Calu3 (cell line): ENCODE results near the gene LRRC59. TPM values are rescaled to one million over a fixed set of nuclear protein-coding genes. Genes with fewer than 3 reads are reported as not detected.

Experiments
- BruUV-seq: library from RNA; stranded (reverse); fragments of 400-500 nt; replicated peaks from 2 replicates; lab custom pipeline; 2021; lab: Mats Ljungman, UMichigan
- CTCF ChIA-PET: fragments of 300-600 bp; sonication (Branson Sonifier 250); formaldehyde crosslinking; loops from one replicate; lab custom pipeline; 2022; ENCODE audit warnings: antibody characterized with exemption; lab: Charles Lee
- DNase-seq: peaks from one replicate; pipeline ENCODE4 v3.0.0; 2022
- H3K27ac Mint-ChIP-seq: one replicate; pipeline ENCODE4 v1.8.0; 2022; ENCODE audit warnings: mixed read lengths; ENCODE audit not compliant: unreplicated experiment
- H3K27me3 Mint-ChIP-seq: one replicate; pipeline ENCODE4 v1.8.0; 2022; ENCODE audit warnings: mixed read lengths; ENCODE audit not compliant: unreplicated experiment
- H3K36me3 Mint-ChIP-seq: one replicate; pipeline ENCODE4 v1.8.0; 2022; ENCODE audit warnings: mild to moderate bottlenecking, moderate library complexity, mixed read lengths; ENCODE audit not compliant: insufficient read depth, unreplicated experiment
- H3K4me1 Mint-ChIP-seq: one replicate; pipeline ENCODE4 v1.8.0; 2022; ENCODE audit warnings: mild to moderate bottlenecking, low read depth, mixed read lengths; ENCODE audit not compliant: unreplicated experiment
- H3K4me3 Mint-ChIP-seq: one replicate; pipeline ENCODE4 v1.8.0; 2022; ENCODE audit warnings: mild to moderate bottlenecking, low read depth, moderate library complexity, mixed read lengths; ENCODE audit not compliant: unreplicated experiment
- H3K9me3 Mint-ChIP-seq: one replicate; pipeline ENCODE4 v1.8.0; 2022; ENCODE audit warnings: low read depth, mixed read lengths; ENCODE audit not compliant: unreplicated experiment
- intact Hi-C: fragments of 100-400 bp; cut with micrococcal nuclease; formaldehyde crosslinking; loops from one replicate; pipeline ENCODE4 v1.10.0; 2022; ENCODE audit not compliant: unreplicated experiment
- total RNA-seq: library from RNA; stranded (reverse); gene quantifications from 2 replicates; pipeline ENCODE4 v1.2.3, GENCODE V29; 2022
- TF ChIP-seq, protein P1 (sequence below): fragments of 200-600 bp; IDR thresholded peaks from one replicate; pipeline ENCODE4 v1.8.0; 2022; ENCODE audit warnings: antibody characterized with exemption; ENCODE audit not compliant: unreplicated experiment

LRRC59 gene
- total RNA-seq, 1 experiment from 2014 or later, result 212 TPM

DNA sequence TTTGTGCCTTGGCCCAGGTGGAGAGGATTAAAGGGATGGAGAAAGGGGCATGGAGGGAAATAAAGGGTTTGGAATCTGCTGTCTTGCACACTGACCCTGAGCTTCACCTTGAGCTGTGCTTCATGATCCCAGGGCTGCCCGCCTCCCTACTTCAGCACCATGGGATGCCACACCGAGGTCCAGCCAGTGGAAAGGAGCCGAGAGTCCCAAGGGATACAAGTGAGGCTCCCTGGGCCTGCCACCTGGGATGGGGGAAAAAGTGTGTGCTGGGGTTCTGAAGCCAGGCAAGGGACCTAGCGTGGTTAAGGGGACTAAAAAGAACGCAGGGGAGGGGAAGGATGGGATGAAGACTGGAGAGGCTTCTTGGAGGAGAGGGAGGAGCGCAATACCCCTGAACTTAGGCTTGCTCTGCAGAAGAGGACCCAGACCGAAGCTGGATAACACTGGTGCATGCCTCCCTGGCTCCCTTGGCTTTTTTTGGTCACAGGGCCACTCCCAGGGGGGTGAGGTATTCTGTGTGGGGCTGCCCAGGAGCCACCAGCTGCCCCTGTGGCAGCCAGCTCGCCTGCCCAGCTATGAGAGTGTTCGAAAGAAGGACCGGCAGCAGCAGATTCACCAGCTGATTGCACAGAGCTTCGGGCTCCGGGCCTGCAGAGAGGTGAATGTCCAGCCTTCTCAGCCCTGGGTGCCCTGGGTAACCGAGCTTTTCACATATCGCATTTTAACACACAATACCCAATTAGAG lies 31.5 kb downstream of the LRRC59 start:
- intact Hi-C loops, result no loop called here
- TF ChIP-seq, protein P1, sequence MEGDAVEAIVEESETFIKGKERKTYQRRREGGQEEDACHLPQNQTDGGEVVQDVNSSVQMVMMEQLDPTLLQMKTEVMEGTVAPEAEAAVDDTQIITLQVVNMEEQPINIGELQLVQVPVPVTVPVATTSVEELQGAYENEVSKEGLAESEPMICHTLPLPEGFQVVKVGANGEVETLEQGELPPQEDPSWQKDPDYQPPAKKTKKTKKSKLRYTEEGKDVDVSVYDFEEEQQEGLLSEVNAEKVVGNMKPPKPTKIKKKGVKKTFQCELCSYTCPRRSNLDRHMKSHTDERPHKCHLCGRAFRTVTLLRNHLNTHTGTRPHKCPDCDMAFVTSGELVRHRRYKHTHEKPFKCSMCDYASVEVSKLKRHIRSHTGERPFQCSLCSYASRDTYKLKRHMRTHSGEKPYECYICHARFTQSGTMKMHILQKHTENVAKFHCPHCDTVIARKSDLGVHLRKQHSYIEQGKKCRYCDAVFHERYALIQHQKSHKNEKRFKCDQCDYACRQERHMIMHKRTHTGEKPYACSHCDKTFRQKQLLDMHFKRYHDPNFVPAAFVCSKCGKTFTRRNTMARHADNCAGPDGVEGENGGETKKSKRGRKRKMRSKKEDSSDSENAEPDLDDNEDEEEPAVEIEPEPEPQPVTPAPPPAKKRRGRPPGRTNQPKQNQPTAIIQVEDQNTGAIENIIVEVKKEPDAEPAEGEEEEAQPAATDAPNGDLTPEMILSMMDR, result no peak
- no TSS peak for BruUV-seq
- Mint-ChIP-seq H3K27ac (no peak overlapping the region), H3K36me3 (peaks cover 32% of the 10 kb centered on the region), H3K9me3 (no peaks in the 10 kb centered on the region), H3K27me3 (no peaks in the 10 kb centered on the region), H3K4me1 (no peaks in the 10 kb centered on the region), H3K4me3 (no peak overlapping the region)
- CTCF ChIA-PET, result interaction anchor here (0.8 to 5.9 kb wide), 2 partner anchors 9 to 31 kb away, joined by 3 to 28 read pairs; partner anchors contain the start of gene LRRC59
- DNase-seq, result no peak

DNA sequence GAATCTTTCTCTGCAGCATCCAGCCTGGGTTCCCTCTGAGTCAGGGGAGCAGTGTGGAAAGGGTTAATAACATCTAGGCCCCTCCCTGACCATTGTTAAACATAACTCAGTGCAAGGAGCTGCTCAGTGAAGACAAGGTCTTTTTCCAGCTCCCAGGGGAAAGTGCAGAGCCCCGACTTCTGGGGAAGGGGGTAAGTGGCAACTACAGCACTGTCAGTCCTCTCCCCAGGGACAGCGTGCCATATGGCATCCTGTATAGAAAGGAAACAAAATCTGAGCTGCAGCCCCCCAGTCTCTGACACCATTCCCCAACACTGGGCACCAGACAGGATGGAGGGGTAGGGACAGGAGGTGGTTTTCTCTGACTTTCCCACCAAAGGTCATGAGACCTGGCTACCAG lies 32.2 kb downstream of the LRRC59 start:
- CTCF ChIA-PET, result interaction anchor here (0.8 to 5.9 kb wide), 3 partner anchors 10 to 114 kb away, joined by 3 to 28 read pairs (median 9); partner anchors contain the start of gene LRRC59
- Mint-ChIP-seq H3K27me3 (no peaks in the 10 kb centered on the region), H3K9me3 (no peaks in the 10 kb centered on the region), H3K36me3 (peaks cover 35% of the 10 kb centered on the region), H3K4me1 (no peaks in the 10 kb centered on the region), H3K4me3 (no peak overlapping the region), H3K27ac (no peak overlapping the region)
- no TSS peak for BruUV-seq
- intact Hi-C loops, result no loop called here
- no peak for DNase-seq
- TF ChIP-seq, protein P1, result no peak

DNA sequence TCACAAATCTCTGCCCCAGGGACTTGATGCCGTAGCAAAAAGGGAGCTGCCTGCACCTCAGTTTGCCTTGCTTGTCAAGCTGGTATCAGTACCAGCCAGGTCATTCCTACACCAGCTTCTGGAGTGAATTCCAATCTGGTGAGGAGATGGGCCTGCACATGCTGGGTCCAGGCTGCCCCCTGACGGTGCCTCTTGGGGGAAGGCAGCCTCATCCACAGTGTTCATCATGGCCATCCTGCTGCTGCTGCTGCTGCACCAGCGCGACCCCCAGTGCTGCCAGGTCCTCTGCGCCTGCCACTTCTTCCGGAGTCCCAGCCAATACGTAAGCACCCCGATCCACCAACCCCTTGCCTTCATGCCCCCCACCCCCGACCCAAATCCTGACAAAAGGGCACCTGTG lies 32.6 kb downstream of the LRRC59 start:
- intact Hi-C loops, result no loop called here
- Mint-ChIP-seq H3K9me3 (no peaks in the 10 kb centered on the region), H3K27ac (no peak overlapping the region), H3K36me3 (peaks cover 35% of the 10 kb centered on the region), H3K27me3 (no peaks in the 10 kb centered on the region), H3K4me3 (no peak overlapping the region), H3K4me1 (no peaks in the 10 kb centered on the region)
- CTCF ChIA-PET, result interaction anchor here (1.1 to 5.9 kb wide), 2 partner anchors 32 to 115 kb away, joined by 9 to 28 read pairs; partner anchors contain the start of gene LRRC59
- TF ChIP-seq, protein P1, result no peak
- BruUV-seq, result no TSS peak
- DNase-seq, result no peak

DNA sequence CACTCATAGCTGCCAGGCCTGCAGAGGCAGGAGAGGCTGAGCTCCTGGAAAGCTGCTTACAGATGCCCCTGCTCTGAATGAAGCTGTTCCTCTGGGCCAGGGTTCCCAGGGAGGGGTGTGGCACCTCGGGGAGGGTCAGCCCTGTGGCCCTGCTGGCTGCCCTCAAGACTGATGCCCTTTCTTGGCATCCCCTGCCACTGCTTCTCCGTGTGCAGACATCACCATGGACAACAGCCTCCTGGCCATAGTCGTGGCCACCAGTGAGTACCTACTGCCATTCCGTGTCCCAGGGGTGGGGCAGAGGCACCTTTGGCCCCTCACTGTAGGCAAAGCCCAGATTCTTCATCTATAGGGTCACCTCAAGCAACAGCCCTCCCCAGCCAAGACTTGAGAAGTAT lies 33.3 kb downstream of the LRRC59 start:
- no peak overlapping the region for H3K27ac Mint-ChIP-seq
- H3K9me3 Mint-ChIP-seq, result no peaks in the 10 kb centered on the region
- intact Hi-C loops, result no loop called here
- BruUV-seq, result no TSS peak
- TF ChIP-seq, protein P1, result no peak
- no peaks in the 10 kb centered on the region for H3K4me1 Mint-ChIP-seq
- CTCF ChIA-PET, result interaction anchor here (1.1 to 5.9 kb wide), 2 partner anchors 33 to 115 kb away, joined by 9 to 28 read pairs; partner anchors contain the start of gene LRRC59
- no peak overlapping the region for H3K4me3 Mint-ChIP-seq
- no peaks in the 10 kb centered on the region for H3K27me3 Mint-ChIP-seq
- no peak for DNase-seq
- peaks cover 39% of the 10 kb centered on the region for H3K36me3 Mint-ChIP-seq
